GM19193 (cell line): ENCODE results near the gene DERL2.

Experiments
- POLR2A ChIP-seq: IDR thresholded peaks from 4 replicates; pipeline ENCODE4 v1.6.1; 2011; ENCODE audit not compliant: insufficient read depth, insufficient read length; ENCODE audit errors: extremely low read depth

The DERL2 gene

DNA sequence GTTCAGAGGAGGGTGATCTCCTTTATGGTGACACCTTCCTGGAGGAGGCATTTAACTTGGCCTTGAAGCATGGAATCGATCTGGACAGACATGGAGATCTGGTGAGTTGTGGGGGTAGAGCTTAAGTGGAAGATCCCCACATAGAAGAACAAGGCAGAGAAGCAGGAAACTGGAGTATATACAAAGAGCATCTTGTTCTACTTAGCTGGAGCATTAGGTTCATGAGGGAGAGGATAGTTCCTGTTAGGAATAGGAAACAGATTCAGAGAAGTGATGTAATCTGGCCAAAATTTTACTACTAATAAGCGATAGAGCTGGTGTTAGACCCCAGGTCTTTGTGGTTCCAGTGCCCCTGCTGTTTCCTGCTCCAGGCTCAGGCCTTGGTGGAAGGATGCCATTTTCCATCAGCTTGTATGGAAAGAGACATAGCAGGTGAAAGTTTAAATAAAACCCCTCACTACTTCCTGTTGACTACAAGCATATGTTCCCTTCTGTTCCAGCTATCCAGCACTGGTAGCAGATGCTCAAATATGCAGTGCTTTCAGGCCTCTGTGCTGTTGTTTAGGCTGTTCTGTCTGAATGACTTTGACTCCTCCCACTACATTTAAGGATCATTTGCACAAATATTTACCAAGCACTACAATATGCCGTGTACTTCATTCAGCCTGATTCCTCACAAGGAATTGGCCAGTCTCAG is 56.6 kb downstream of the DERL2 start:
- TF ChIP-seq POLR2A, result no peak

DNA sequence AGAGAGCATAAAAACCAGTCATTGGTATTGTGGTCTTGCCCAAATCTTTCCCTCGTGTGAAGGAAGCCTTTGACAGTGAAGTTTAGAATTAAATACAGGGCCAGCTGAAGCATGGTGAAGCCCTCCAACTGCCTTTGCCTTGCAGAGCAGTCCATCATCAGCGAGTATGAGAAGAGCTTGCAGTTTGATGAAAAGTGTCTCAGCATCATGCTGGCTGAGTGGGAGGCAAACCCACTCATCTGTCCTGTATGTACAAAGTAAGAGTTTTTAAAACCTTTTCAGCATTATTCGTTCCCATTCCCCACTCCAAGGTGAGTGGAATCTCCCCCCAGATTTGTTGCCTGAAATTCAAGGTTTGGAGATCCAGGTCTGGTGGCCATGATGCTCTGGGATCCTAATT is 60.2 kb downstream of the DERL2 start:
- TF ChIP-seq POLR2A, result no peak

GRCh38 chr17:5424909-5425308 is 61.1 kb downstream of the DERL2 start:
- no peak for TF ChIP-seq POLR2A

GRCh38 chr17:5422505-5422904 is 63.5 kb downstream of the DERL2 start:
- no peak for TF ChIP-seq POLR2A
